Measurements from ENCODE around the gene NBPF1. TPM values are rescaled to one million over a fixed set of nuclear protein-coding genes. Genes with fewer than 3 reads are reported as not detected.
"Not testable (repeated sequence)": the region's sequence is repeated elsewhere in the genome, so short reads cannot be mapped to it uniquely, and the experiment has no call there.

NBPF1 gene
- total and polyA plus RNA-seq, 2 donors: 5.1 to 7.2 TPM

DNA sequence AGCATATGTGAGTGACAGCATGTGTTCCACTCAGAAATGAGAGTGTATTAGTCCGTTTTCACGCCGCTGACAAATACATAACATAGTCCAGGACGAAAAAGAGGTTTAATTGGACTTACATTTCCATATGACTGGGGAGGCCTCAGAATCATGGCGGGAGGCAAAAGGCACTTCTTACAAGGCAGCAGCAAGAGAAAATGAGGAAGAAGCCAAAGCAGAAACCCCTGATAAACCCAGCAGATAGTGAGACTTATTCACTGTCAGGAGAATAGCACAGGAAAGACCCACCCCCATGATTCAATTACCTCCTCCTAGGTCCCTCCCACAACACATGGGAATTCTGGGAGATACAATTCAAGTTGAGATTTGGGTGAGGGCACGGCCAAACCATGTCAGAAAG lies 75.8 kb downstream of the NBPF1 start:
- H3K27me3 ChIP-seq (ENCODE audit: control insufficient read depth in 2 of 2, insufficient read depth in 1 of 2, low read length in 1 of 2): peaks cover 0 to 40% of the 10 kb centered on the region in 2 donors
- H3K4me3 ChIP-seq (ENCODE audit: low read length in 2 of 2); H3K36me3 ChIP-seq (ENCODE audit: control insufficient read depth in 2 of 2, insufficient read depth in 2 of 2, low read length in 1 of 2); H3K27ac ChIP-seq (ENCODE audit: low read depth in 1 of 2, low read length in 1 of 2); H3K9me3 ChIP-seq (ENCODE audit: control insufficient read depth in 2 of 2, insufficient read depth in 1 of 2, low read length in 1 of 2); DNase-seq (ENCODE audit: low read depth in 6 of 9, low spot score in 9 of 9); H3K4me1 ChIP-seq (ENCODE audit: control insufficient read depth in 2 of 2, insufficient read depth in 2 of 2, low read length in 2 of 2): not testable (repeated sequence)
- WGBS: 74% methylated on average over 5 of the region's 6 CpGs

DNA sequence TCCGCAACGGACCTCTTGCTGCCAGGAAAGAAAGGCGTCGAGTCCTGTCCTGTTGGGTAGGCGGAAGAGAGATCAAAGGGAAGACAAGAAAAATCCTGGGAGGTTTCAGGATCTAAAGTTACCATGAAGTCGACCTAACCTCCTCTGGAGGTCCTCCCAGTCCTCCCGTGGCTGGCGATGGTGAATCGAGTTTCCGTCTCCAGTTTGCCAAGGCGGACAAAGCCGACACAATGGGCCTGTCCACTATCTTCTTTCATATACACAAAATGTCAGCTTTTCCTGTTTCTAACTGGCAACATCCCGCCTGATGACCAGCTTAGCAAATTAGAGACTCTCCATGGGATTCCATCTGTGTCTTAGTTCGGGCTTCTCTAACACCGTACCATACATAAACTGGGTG lies 76.6 kb downstream of the NBPF1 start:
- not testable (repeated sequence) for H3K9me3 ChIP-seq (ENCODE audit: control insufficient read depth in 2 of 2, insufficient read depth in 1 of 2, low read length in 1 of 2); H3K4me3 ChIP-seq (ENCODE audit: low read length in 2 of 2); H3K4me1 ChIP-seq (ENCODE audit: control insufficient read depth in 2 of 2, insufficient read depth in 2 of 2, low read length in 2 of 2); H3K27ac ChIP-seq (ENCODE audit: low read depth in 1 of 2, low read length in 1 of 2); H3K36me3 ChIP-seq (ENCODE audit: control insufficient read depth in 2 of 2, insufficient read depth in 2 of 2, low read length in 1 of 2); DNase-seq (ENCODE audit: low read depth in 6 of 9, low spot score in 9 of 9)
- WGBS: 91% methylated on average over 15 of the region's 15 CpGs
- H3K27me3 ChIP-seq (ENCODE audit: control insufficient read depth in 2 of 2, insufficient read depth in 1 of 2, low read length in 1 of 2): peaks cover 0 to 47% of the 10 kb centered on the region in 2 donors

DNA sequence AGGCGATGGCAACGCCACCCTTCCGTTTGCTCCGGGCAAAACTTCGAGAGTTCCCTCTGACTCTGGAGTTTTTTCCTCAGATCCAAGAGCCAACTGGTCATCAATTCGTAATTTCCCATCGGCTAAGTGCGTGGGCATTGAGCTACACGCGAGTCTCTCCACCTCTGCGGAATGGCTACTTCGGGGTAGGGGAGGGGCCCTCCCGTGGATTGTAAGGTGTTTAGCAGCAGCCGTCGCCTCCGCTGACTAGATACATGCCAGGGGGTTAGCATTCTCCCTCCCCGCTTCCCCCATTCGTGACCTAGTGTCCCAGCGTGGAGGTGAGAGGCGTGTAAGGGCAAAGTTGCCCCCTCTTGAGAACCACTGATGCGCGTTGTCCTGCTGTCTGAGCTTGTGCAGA lies 77.5 kb downstream of the NBPF1 start:
- not testable (repeated sequence) for H3K27ac ChIP-seq (ENCODE audit: low read depth in 1 of 2, low read length in 1 of 2); DNase-seq (ENCODE audit: low read depth in 6 of 9, low spot score in 9 of 9); H3K4me3 ChIP-seq (ENCODE audit: low read length in 2 of 2); H3K4me1 ChIP-seq (ENCODE audit: control insufficient read depth in 2 of 2, insufficient read depth in 2 of 2, low read length in 2 of 2); H3K36me3 ChIP-seq (ENCODE audit: control insufficient read depth in 2 of 2, insufficient read depth in 2 of 2, low read length in 1 of 2); H3K9me3 ChIP-seq (ENCODE audit: control insufficient read depth in 2 of 2, insufficient read depth in 1 of 2, low read length in 1 of 2)
- 68% methylated on average over 22 of the region's 22 CpGs for WGBS
- peaks cover 0 to 53% of the 10 kb centered on the region in 2 donors for H3K27me3 ChIP-seq (ENCODE audit: control insufficient read depth in 2 of 2, insufficient read depth in 1 of 2, low read length in 1 of 2)

GRCh38 chr1:16535487-16535886 lies 77.9 kb downstream of the NBPF1 start:
- H3K4me3 ChIP-seq (ENCODE audit: low read length in 2 of 2); DNase-seq (ENCODE audit: low read depth in 6 of 9, low spot score in 9 of 9); H3K27ac ChIP-seq (ENCODE audit: low read depth in 1 of 2, low read length in 1 of 2); H3K4me1 ChIP-seq (ENCODE audit: control insufficient read depth in 2 of 2, insufficient read depth in 2 of 2, low read length in 2 of 2); H3K36me3 ChIP-seq (ENCODE audit: control insufficient read depth in 2 of 2, insufficient read depth in 2 of 2, low read length in 1 of 2); H3K9me3 ChIP-seq (ENCODE audit: control insufficient read depth in 2 of 2, insufficient read depth in 1 of 2, low read length in 1 of 2): not testable (repeated sequence)
- H3K27me3 ChIP-seq (ENCODE audit: control insufficient read depth in 2 of 2, insufficient read depth in 1 of 2, low read length in 1 of 2): peaks cover 0 to 53% of the 10 kb centered on the region in 2 donors
- WGBS: 21% methylated on average over 34 of the region's 34 CpGs

DNA sequence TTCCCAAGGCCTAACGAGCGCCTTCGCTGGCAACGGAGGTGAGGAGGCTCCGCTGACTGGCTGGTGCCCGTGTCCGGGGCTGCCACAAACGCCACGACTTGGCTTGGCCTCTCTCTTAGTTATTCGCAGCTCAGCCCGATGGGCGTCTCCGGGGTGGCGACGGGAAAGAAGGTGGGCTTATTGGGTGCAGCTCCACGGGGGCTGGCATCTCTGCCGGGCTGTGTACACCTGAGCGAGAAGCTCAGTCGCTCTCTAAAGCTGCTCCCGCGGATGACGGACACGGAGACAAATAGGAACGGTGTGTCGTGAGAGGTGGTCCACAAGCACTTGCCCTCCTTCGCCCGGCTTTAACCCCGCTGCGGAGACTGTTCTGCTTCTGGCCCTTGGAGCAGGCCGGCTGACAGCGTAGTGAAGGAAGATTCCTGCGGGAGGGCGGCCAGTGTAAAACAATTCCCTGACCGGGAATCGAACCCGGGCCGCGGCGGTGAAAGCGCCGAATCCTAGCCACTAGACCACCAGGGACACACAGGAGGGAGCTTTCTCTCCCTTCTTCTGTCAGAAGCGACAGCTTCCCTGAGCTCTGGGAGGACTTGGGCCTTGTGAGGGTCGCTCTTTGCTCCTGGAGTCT lies 78.4 kb downstream of the NBPF1 start:
- H3K27me3 ChIP-seq (ENCODE audit: control insufficient read depth in 2 of 2, insufficient read depth in 1 of 2, low read length in 1 of 2): peaks cover 0 to 55% of the 10 kb centered on the region in 2 donors
- DNase-seq (ENCODE audit: low read depth in 6 of 9, low spot score in 9 of 9); H3K9me3 ChIP-seq (ENCODE audit: control insufficient read depth in 2 of 2, insufficient read depth in 1 of 2, low read length in 1 of 2); H3K4me3 ChIP-seq (ENCODE audit: low read length in 2 of 2); H3K4me1 ChIP-seq (ENCODE audit: control insufficient read depth in 2 of 2, insufficient read depth in 2 of 2, low read length in 2 of 2); H3K36me3 ChIP-seq (ENCODE audit: control insufficient read depth in 2 of 2, insufficient read depth in 2 of 2, low read length in 1 of 2); H3K27ac ChIP-seq (ENCODE audit: low read depth in 1 of 2, low read length in 1 of 2): not testable (repeated sequence)
- 4% methylated on average over 32 of the region's 43 CpGs for WGBS

- peaks cover 0 to 55% of the 10 kb centered on the region in 2 donors for H3K27me3 ChIP-seq (ENCODE audit: control insufficient read depth in 2 of 2, insufficient read depth in 1 of 2, low read length in 1 of 2)
- H3K36me3 ChIP-seq (ENCODE audit: control insufficient read depth in 2 of 2, insufficient read depth in 2 of 2, low read length in 1 of 2); H3K4me3 ChIP-seq (ENCODE audit: low read length in 2 of 2); H3K9me3 ChIP-seq (ENCODE audit: control insufficient read depth in 2 of 2, insufficient read depth in 1 of 2, low read length in 1 of 2); H3K4me1 ChIP-seq (ENCODE audit: control insufficient read depth in 2 of 2, insufficient read depth in 2 of 2, low read length in 2 of 2); DNase-seq (ENCODE audit: low read depth in 6 of 9, low spot score in 9 of 9); H3K27ac ChIP-seq (ENCODE audit: low read depth in 1 of 2, low read length in 1 of 2): not testable (repeated sequence)
- WGBS: 37% methylated on average over 34 of the region's 44 CpGs
Measured at GRCh38 chr1:16534239-16534828, 79.0 kb downstream of the NBPF1 start.

DNA sequence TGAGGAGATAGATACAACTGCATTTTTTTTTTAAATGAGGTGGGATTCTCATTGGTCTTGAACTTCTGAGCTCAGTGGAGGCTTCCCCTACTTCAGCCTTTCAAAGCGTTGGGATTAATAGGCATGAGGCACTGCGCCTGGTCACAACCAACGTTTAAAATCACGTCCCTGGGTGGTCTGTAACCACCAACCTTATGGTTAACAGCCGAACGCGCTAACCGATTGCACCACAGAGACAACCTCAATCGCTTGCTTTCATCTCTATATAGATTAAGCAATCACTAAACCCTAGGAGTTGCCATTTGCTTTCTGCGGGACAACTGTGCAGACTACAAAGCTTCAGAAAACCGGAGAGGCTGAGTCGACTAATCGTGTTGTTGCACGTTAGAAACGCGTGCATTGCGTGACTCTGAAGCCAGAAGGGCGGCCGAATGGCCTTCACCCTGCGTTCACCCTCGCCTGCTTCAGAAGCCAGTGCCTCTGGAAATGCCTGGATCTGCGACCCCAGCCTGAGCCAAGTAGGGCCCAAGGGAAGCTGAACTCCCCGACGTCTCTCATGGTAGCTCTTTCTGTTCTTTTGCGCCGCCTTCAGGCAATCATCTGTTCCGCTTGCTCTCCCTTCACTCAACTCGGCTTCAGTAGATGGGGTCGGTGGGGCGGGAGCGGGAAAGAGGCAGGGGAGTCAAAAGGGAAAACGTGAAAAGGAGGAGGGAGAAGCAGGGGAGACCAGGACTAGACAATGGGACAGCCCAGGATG lies 81.0 kb downstream of the NBPF1 start:
- 67% methylated on average over 24 of the region's 32 CpGs for WGBS
- not testable (repeated sequence) for H3K36me3 ChIP-seq (ENCODE audit: control insufficient read depth in 2 of 2, insufficient read depth in 2 of 2, low read length in 1 of 2); H3K27ac ChIP-seq (ENCODE audit: low read depth in 1 of 2, low read length in 1 of 2); H3K9me3 ChIP-seq (ENCODE audit: control insufficient read depth in 2 of 2, insufficient read depth in 1 of 2, low read length in 1 of 2); H3K4me1 ChIP-seq (ENCODE audit: control insufficient read depth in 2 of 2, insufficient read depth in 2 of 2, low read length in 2 of 2); H3K4me3 ChIP-seq (ENCODE audit: low read length in 2 of 2); DNase-seq (ENCODE audit: low read depth in 6 of 9, low spot score in 9 of 9)
- peaks cover 0 to 55% of the 10 kb centered on the region in 2 donors for H3K27me3 ChIP-seq (ENCODE audit: control insufficient read depth in 2 of 2, insufficient read depth in 1 of 2, low read length in 1 of 2)

DNA sequence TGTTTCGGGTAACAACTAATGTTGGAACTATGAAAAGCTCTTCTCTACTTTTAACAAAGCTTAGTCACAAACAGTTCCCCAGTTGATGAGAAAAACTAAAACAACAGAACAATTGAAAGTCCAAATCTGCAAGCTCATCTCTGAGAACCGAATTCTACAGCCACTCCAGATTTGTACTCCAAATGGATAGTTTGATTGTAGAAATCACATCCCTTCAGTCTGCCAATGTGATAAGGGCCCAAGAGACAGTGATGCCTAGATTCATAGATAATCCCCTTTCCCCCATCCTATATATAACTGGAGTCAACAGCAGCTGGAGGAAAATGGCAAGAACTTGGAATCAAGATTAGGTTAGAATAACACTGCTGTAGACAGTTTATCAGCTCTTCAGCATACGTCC lies 85.0 kb downstream of the NBPF1 start:
- H3K9me3 ChIP-seq (ENCODE audit: control insufficient read depth in 2 of 2, insufficient read depth in 1 of 2, low read length in 1 of 2); H3K36me3 ChIP-seq (ENCODE audit: control insufficient read depth in 2 of 2, insufficient read depth in 2 of 2, low read length in 1 of 2); H3K4me3 ChIP-seq (ENCODE audit: low read length in 2 of 2); DNase-seq (ENCODE audit: low read depth in 6 of 9, low spot score in 9 of 9); H3K4me1 ChIP-seq (ENCODE audit: control insufficient read depth in 2 of 2, insufficient read depth in 2 of 2, low read length in 2 of 2); H3K27ac ChIP-seq (ENCODE audit: low read depth in 1 of 2, low read length in 1 of 2): not testable (repeated sequence)
- 97% methylated on average over 3 of the region's 3 CpGs for WGBS
- H3K27me3 ChIP-seq (ENCODE audit: control insufficient read depth in 2 of 2, insufficient read depth in 1 of 2, low read length in 1 of 2): peaks cover 0 to 24% of the 10 kb centered on the region in 2 donors

DNA sequence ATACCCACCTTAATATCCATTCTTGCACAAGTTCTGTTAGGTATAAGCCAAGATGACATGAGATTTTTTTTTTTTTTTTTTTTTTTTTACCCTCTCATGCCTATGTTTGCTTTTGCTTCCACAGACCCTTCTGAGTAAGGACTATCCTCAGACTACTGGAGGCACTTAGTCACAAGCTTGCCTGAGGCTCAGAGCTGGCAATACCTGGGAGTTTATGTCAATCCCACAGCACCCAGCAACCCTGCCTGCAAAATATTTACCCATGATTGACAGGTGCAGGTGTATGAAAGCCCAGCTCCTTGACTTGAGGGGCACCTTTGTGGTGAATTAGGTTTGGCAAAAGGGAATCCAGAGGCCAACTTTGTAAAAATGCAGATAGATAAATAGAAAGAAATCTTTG lies 87.6 kb downstream of the NBPF1 start:
- H3K36me3 ChIP-seq (ENCODE audit: control insufficient read depth in 2 of 2, insufficient read depth in 2 of 2, low read length in 1 of 2); H3K9me3 ChIP-seq (ENCODE audit: control insufficient read depth in 2 of 2, insufficient read depth in 1 of 2, low read length in 1 of 2); H3K27ac ChIP-seq (ENCODE audit: low read depth in 1 of 2, low read length in 1 of 2); H3K4me3 ChIP-seq (ENCODE audit: low read length in 2 of 2); H3K4me1 ChIP-seq (ENCODE audit: control insufficient read depth in 2 of 2, insufficient read depth in 2 of 2, low read length in 2 of 2); DNase-seq (ENCODE audit: low read depth in 6 of 9, low spot score in 9 of 9): not testable (repeated sequence)
- H3K27me3 ChIP-seq (ENCODE audit: control insufficient read depth in 2 of 2, insufficient read depth in 1 of 2, low read length in 1 of 2): peaks cover 7 to 18% of the 10 kb centered on the region in 2 donors

Measured in thymus (tissue), 11 donors.